Measurements from ENCODE around the gene ZDHHC22. TPM values are rescaled to one million over a fixed set of nuclear protein-coding genes. Genes with fewer than 3 reads are reported as not detected.

Gene ZDHHC22
- polyA plus RNA-seq, 1 of the 3 experiments (the other 2 are of a cell fraction): not detected

- TF ChIP-seq SIN3A (IDR thresholded peaks at IDR 0.05; ENCODE audit: borderline replicate concordance, low read depth, low read length) (no peak), EZH2phosphoT487 (IDR thresholded peaks at IDR 0.05; ENCODE audit: borderline replicate concordance, low read depth) (no peak), FOXM1 (IDR thresholded peaks at IDR 0.05; ENCODE audit: low read depth) (no peak)
- Histone ChIP-seq H3K79me2 (ENCODE audit: insufficient read depth) (no peaks in the 10 kb centered on the region), H3K4me3 (ENCODE audit: low read depth in 2 of 2, low read length in 1 of 2) (no peak overlapping the region), H3K4me2 (no peak overlapping the region), H3K9me2 (no peaks in the 10 kb centered on the region), H2AFZ (ENCODE audit: low read depth) (no peak overlapping the region), H3K9ac (no peak overlapping the region), H3F3A (replicated peaks; ENCODE audit: insufficient read depth) (no peaks in the 10 kb centered on the region), H3K9me3 (no peaks in the 10 kb centered on the region), H3K27ac (ENCODE audit: low read depth in 2 of 2, low read length in 1 of 2) (no peak overlapping the region), H4K20me1 (ENCODE audit: insufficient read depth) (no peaks in the 10 kb centered on the region), H3K27me3 (ENCODE audit: insufficient read depth) (peaks cover 39% of the 10 kb centered on the region), H3K4me1 (ENCODE audit: control insufficient read depth in 1 of 2, insufficient read depth in 2 of 2, low read depth in 1 of 2, low read length in 1 of 2) (peaks cover 0 to 17% of the 10 kb centered on the region in 2 experiments; a peak in 2 of 4 replicates), H3K36me3 (replicated peaks in 1 of 2; ENCODE audit: control insufficient read depth in 1 of 2, insufficient read depth in 2 of 2, low read length in 1 of 2) (no peaks in the 10 kb centered on the region)
- peak; percentile 3 for DNase-seq
- ChIA-PET CTCF (interaction anchor here (1.1 to 8.3 kb wide), 3 partner anchors 32 to 170 kb away, joined by 3 to 60 read pairs (median 6); no protein-coding TSS in a partner anchor), POLR2A (no interaction called here)
- 30% methylated on average over 10 of the region's 10 CpGs for WGBS (ENCODE audit: low lambda C conversion rate)
Observed at GRCh38 chr14:77145975-77146740, 4.6 kb upstream of the ZDHHC22 start.

- CTCF ChIA-PET: interaction anchor here (1.1 to 8.3 kb wide), 4 partner anchors 9 to 171 kb away, joined by 3 to 60 read pairs (median 6); no protein-coding TSS in a partner anchor
- no peaks in the 10 kb centered on the region for H3K9me3 ChIP-seq
- H3K27me3 ChIP-seq (ENCODE audit: insufficient read depth): peaks cover 47% of the 10 kb centered on the region
- peaks cover 0 to 29% of the 10 kb centered on the region in 2 experiments; a peak in 3 of 4 replicates for H3K4me1 ChIP-seq (ENCODE audit: control insufficient read depth in 1 of 2, insufficient read depth in 2 of 2, low read depth in 1 of 2, low read length in 1 of 2)
- no peaks in the 10 kb centered on the region for H3F3A ChIP-seq (replicated peaks; ENCODE audit: insufficient read depth)
- no peaks in the 10 kb centered on the region for H3K9me2 ChIP-seq
- no peak overlapping the region for H3K9ac ChIP-seq
- WGBS (ENCODE audit: low lambda C conversion rate): 69% methylated on average over 3 of the region's 4 CpGs
- POLR2A ChIA-PET: no interaction called here
- H3K36me3 ChIP-seq (replicated peaks in 1 of 2; ENCODE audit: control insufficient read depth in 1 of 2, insufficient read depth in 2 of 2, low read length in 1 of 2): no peaks in the 10 kb centered on the region
- H2AFZ ChIP-seq (ENCODE audit: low read depth): no peak overlapping the region
- DNase-seq: peak; percentile 3
- no peak overlapping the region for H3K27ac ChIP-seq (ENCODE audit: low read depth in 2 of 2, low read length in 1 of 2)
- no peak overlapping the region for H3K4me3 ChIP-seq (ENCODE audit: low read depth in 2 of 2, low read length in 1 of 2)
- no peak overlapping the region for H3K4me2 ChIP-seq
- H3K79me2 ChIP-seq (ENCODE audit: insufficient read depth): no peaks in the 10 kb centered on the region
- H4K20me1 ChIP-seq (ENCODE audit: insufficient read depth): no peaks in the 10 kb centered on the region
- TF ChIP-seq MEF2A (IDR thresholded peaks at IDR 0.05; ENCODE audit: borderline replicate concordance, low read depth) (no peak), PBX3 (IDR thresholded peaks at IDR 0.05) (no peak), GATA2 (CRISPR knock-in tag; IDR thresholded peaks at IDR 0.05) (peak; percentile 40; the same call in 1 of the 2 replicates), USF2 (IDR thresholded peaks at IDR 0.05; ENCODE audit: borderline replicate concordance, low read depth, low read length) (no peak), FOSL2 (IDR thresholded peaks at IDR 0.05; ENCODE audit: borderline replicate concordance, low read depth) (no peak), RCOR1 (IDR thresholded peaks at IDR 0.05; ENCODE audit: low read length) (no peak)
Observed at GRCh38 chr14:77144412-77145115, 3.0 kb upstream of the ZDHHC22 start.

Data from SK-N-SH (cell line).